ENCODE measurements around the gene HPS4. TPM values are rescaled to one million over a fixed set of nuclear protein-coding genes. Genes with fewer than 3 reads are reported as not detected.

HPS4 gene
- total and polyA plus RNA-seq, 4 donors = 5.4 to 26.2 (median 12.6) TPM

- Histone ChIP-seq H3K36me3 (ENCODE audit: control insufficient read depth in 4 of 4, insufficient read depth in 3 of 4, low read depth in 1 of 4, low read length in 3 of 4) (peaks cover under 1 to 3% (median 2%) of the 10 kb centered on the region in 4 donors), H3K9me3 (ENCODE audit: control insufficient read depth in 4 of 4, low read length in 3 of 4) (no peaks in the 10 kb centered on the region), H3K4me3 (ENCODE audit: low read depth in 1 of 3, low read length in 3 of 3) (peak overlapping the region; percentile 87 to 100 (median 88)), H3K27me3 (ENCODE audit: control insufficient read depth in 4 of 4, insufficient read depth in 4 of 4, low read length in 3 of 4) (no peaks in the 10 kb centered on the region), H3K4me1 (ENCODE audit: control insufficient read depth in 4 of 4, insufficient read depth in 4 of 4, low read length in 3 of 4) (peaks cover 3 to 62% (median 52%) of the 10 kb centered on the region in 4 donors), H3K9ac (ENCODE audit: low read depth in 1 of 2, low read length in 2 of 2) (peak overlapping the region; percentile 59 to 92), H3K27ac (ENCODE audit: low read depth in 1 of 2, low read length in 2 of 2) (peak overlapping the region; percentile 82 to 93)
- WGBS = 9% methylated on average over 7 of the region's 7 CpGs
- DNase-seq (ENCODE audit: low spot score) = no peak
- no peak for TF ChIP-seq HNF4G (IDR thresholded peaks at IDR 0.05)
- no peak for TF ChIP-seq RXRA (IDR thresholded peaks at IDR 0.05)
- no peak for TF ChIP-seq YY1 (IDR thresholded peaks at IDR 0.05)
- TF ChIP-seq GABPA (IDR thresholded peaks at IDR 0.05 in 1 of 2, conservative IDR thresholded peaks at IDR 0.05 in 1 of 2) = no peak
- no peak for TF ChIP-seq CTCF (IDR thresholded peaks at IDR 0.05; ENCODE audit: low read depth, low read length, missing input control)
- no peak for TF ChIP-seq TAF1 (conservative IDR thresholded peaks at IDR 0.05)
- TF ChIP-seq, protein P1, sequence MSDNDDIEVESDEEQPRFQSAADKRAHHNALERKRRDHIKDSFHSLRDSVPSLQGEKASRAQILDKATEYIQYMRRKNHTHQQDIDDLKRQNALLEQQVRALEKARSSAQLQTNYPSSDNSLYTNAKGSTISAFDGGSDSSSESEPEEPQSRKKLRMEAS (IDR thresholded peaks at IDR 0.05) = no peak
- no peak for TF ChIP-seq ZBTB33 (IDR thresholded peaks at IDR 0.05)
- TF ChIP-seq, protein P2, sequence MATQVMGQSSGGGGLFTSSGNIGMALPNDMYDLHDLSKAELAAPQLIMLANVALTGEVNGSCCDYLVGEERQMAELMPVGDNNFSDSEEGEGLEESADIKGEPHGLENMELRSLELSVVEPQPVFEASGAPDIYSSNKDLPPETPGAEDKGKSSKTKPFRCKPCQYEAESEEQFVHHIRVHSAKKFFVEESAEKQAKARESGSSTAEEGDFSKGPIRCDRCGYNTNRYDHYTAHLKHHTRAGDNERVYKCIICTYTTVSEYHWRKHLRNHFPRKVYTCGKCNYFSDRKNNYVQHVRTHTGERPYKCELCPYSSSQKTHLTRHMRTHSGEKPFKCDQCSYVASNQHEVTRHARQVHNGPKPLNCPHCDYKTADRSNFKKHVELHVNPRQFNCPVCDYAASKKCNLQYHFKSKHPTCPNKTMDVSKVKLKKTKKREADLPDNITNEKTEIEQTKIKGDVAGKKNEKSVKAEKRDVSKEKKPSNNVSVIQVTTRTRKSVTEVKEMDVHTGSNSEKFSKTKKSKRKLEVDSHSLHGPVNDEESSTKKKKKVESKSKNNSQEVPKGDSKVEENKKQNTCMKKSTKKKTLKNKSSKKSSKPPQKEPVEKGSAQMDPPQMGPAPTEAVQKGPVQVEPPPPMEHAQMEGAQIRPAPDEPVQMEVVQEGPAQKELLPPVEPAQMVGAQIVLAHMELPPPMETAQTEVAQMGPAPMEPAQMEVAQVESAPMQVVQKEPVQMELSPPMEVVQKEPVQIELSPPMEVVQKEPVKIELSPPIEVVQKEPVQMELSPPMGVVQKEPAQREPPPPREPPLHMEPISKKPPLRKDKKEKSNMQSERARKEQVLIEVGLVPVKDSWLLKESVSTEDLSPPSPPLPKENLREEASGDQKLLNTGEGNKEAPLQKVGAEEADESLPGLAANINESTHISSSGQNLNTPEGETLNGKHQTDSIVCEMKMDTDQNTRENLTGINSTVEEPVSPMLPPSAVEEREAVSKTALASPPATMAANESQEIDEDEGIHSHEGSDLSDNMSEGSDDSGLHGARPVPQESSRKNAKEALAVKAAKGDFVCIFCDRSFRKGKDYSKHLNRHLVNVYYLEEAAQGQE (IDR thresholded peaks at IDR 0.05) = no peak
- no peak for TF ChIP-seq RAD21 (IDR thresholded peaks at IDR 0.05)
- TF ChIP-seq EGR1 (IDR thresholded peaks at IDR 0.05; ENCODE audit: low read depth in 2 of 2) = no peak
- TF ChIP-seq NR2F2 (IDR thresholded peaks at IDR 0.05) = no peak
- TF ChIP-seq SP1 (IDR thresholded peaks at IDR 0.05) = no peak
- no peak for TF ChIP-seq ATF3 (IDR thresholded peaks at IDR 0.05)
- TF ChIP-seq FOXA1 (IDR thresholded peaks at IDR 0.05) = no peak
- no peak for TF ChIP-seq JUND (IDR thresholded peaks at IDR 0.05)
Measured at GRCh38 chr22:26483043-26483438, 542 bp downstream of the HPS4 start.

DNA sequence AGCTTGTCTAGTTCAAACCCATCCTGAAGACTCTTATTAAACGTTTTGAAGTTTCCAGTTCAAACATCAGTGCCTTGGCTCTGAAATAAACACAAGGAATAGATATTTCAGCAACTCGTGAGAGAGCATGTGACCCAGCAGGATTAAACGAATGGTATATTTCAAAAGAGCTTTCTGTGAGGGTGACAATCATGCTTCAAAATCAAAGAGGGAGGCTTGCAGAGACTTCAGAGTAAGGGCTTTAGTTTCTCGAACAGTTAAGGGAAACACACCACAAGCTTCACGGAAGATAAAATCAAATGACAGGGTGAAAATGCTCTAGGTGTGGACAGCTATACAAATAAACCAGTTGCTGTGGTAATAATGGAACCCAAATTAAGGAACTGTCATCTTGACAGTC is 1.4 kb downstream of the HPS4 start:
- no peaks in the 10 kb centered on the region for H3K27me3 ChIP-seq (ENCODE audit: control insufficient read depth in 4 of 4, insufficient read depth in 4 of 4, low read length in 3 of 4)
- H3K4me3 ChIP-seq (ENCODE audit: low read depth in 1 of 3, low read length in 3 of 3) = no peak overlapping the region
- TF ChIP-seq, protein P1 (IDR thresholded peaks at IDR 0.05) = no peak
- no peak for TF ChIP-seq EGR1 (IDR thresholded peaks at IDR 0.05; ENCODE audit: low read depth in 2 of 2)
- no peak for TF ChIP-seq NR2F2 (IDR thresholded peaks at IDR 0.05)
- TF ChIP-seq FOXA1 (IDR thresholded peaks at IDR 0.05) = no peak
- no peak for TF ChIP-seq HNF4A (conservative IDR thresholded peaks at IDR 0.05)
- TF ChIP-seq TAF1 (conservative IDR thresholded peaks at IDR 0.05) = no peak
- no peak for TF ChIP-seq RAD21 (IDR thresholded peaks at IDR 0.05)
- TF ChIP-seq SP1 (IDR thresholded peaks at IDR 0.05) = no peak
- no peak for TF ChIP-seq HNF4G (IDR thresholded peaks at IDR 0.05)
- no peak for TF ChIP-seq CTCF (IDR thresholded peaks at IDR 0.05; ENCODE audit: low read depth, low read length, missing input control)
- no peak for TF ChIP-seq FOXA2 (IDR thresholded peaks at IDR 0.05)
- no peak overlapping the region for H3K27ac ChIP-seq (ENCODE audit: low read depth in 1 of 2, low read length in 2 of 2)
- DNase-seq (ENCODE audit: low spot score) = no peak
- no peaks in the 10 kb centered on the region for H3K9me3 ChIP-seq (ENCODE audit: control insufficient read depth in 4 of 4, low read length in 3 of 4)
- peaks cover 3 to 62% (median 52%) of the 10 kb centered on the region in 4 donors for H3K4me1 ChIP-seq (ENCODE audit: control insufficient read depth in 4 of 4, insufficient read depth in 4 of 4, low read length in 3 of 4)
- H3K36me3 ChIP-seq (ENCODE audit: control insufficient read depth in 4 of 4, insufficient read depth in 3 of 4, low read depth in 1 of 4, low read length in 3 of 4) = peaks cover 3 to 8% (median 4%) of the 10 kb centered on the region in 4 donors
- 59% methylated on average over 5 of the region's 5 CpGs for WGBS
- no peak overlapping the region for H3K9ac ChIP-seq (ENCODE audit: low read depth in 1 of 2, low read length in 2 of 2)
